GM13977 (cell line): ENCODE results near the gene UNC13C.

Experiments
- DNase-seq: peaks from one replicate; pipeline ENCODE4 v3.0.0; 2012; ENCODE audit warnings: low spot score
- CTCF ChIP-seq: IDR thresholded peaks from 2 replicates; pipeline ENCODE4 v1.5.1; 2012; ENCODE audit warnings: mild to moderate bottlenecking, control low read depth; ENCODE audit not compliant: insufficient read depth; ENCODE audit errors: extremely low read depth, missing control alignments
- in situ Hi-C: fragments of 300-500 bp; cut with MboI; formaldehyde crosslinking; loops from one replicate; pipeline ENCODE4 v1.12.0; 2022; ENCODE audit warnings: low sequenced_read_pairs, low pct_unique_long_range_greater_than_20kb, mixed read lengths, inconsistent platforms; ENCODE audit not compliant: unreplicated experiment

UNC13C gene

GRCh38 chr15:54082836-54083492 lies 104.7 kb downstream of the UNC13C start:
- TF ChIP-seq CTCF: peak; percentile 72
- peak; percentile 17 for DNase-seq
- in situ Hi-C loops: no loop called here

GRCh38 chr15:54083501-54083900 lies 105.3 kb downstream of the UNC13C start:
- DNase-seq: no peak
- in situ Hi-C loops: no loop called here
- no peak for TF ChIP-seq CTCF

GRCh38 chr15:54083991-54084390 lies 105.8 kb downstream of the UNC13C start:
- in situ Hi-C loops: no loop called here
- no peak for DNase-seq
- TF ChIP-seq CTCF: no peak

GRCh38 chr15:54088837-54089236 lies 110.6 kb downstream of the UNC13C start:
- in situ Hi-C loops: no loop called here
- no peak for TF ChIP-seq CTCF
- DNase-seq: no peak

GRCh38 chr15:54089776-54090175 lies 111.5 kb downstream of the UNC13C start:
- TF ChIP-seq CTCF: no peak
- in situ Hi-C loops: no loop called here
- DNase-seq: no peak

- DNase-seq: no peak
- no peak for TF ChIP-seq CTCF
- in situ Hi-C loops: no loop called here
Observed at GRCh38 chr15:54091651-54092050, 113.4 kb downstream of the UNC13C start.
